ENCODE data around the gene AGAP1.

AGAP1 gene

GRCh38 chr2:235493775-235494715 lies at the start of gene AGAP1:
TSS of gene AGAP1 (plus strand) at chr2:235494043.
- DNase-seq: no peak

- DNase-seq: no peak
Measured at GRCh38 chr2:235444101-235444597, 49.7 kb upstream of the AGAP1 start.

GRCh38 chr2:235445116-235445515 lies 48.7 kb upstream of the AGAP1 start:
- DNase-seq: no peak

GRCh38 chr2:235446082-235446481 lies 47.8 kb upstream of the AGAP1 start:
- DNase-seq: no peak

GRCh38 chr2:235447210-235447609 lies 46.6 kb upstream of the AGAP1 start:
- DNase-seq: no peak

- DNase-seq: no peak
Measured at GRCh38 chr2:235449568-235449967, 44.3 kb upstream of the AGAP1 start.

- DNase-seq: no peak
Measured at GRCh38 chr2:235453605-235454151, 40.2 kb upstream of the AGAP1 start.

- no peak for DNase-seq
Measured at GRCh38 chr2:235458839-235459273, 35.0 kb upstream of the AGAP1 start.

GRCh38 chr2:235460548-235461047 lies 33.2 kb upstream of the AGAP1 start:
- DNase-seq: no peak

- DNase-seq: no peak
Measured at GRCh38 chr2:235461763-235462414, 32.0 kb upstream of the AGAP1 start.

- no peak for DNase-seq
Measured at GRCh38 chr2:235462415-235462790, 31.4 kb upstream of the AGAP1 start.

GRCh38 chr2:235463893-235464292 lies 29.9 kb upstream of the AGAP1 start:
- DNase-seq: no peak

GRCh38 chr2:235467588-235467987 lies 26.3 kb upstream of the AGAP1 start:
- DNase-seq: no peak

GRCh38 chr2:235468978-235469655 lies 24.7 kb upstream of the AGAP1 start:
- DNase-seq: no peak

- DNase-seq: no peak
Measured at GRCh38 chr2:235471186-235471747, 22.6 kb upstream of the AGAP1 start.

- DNase-seq: no peak
Measured at GRCh38 chr2:235472443-235472842, 21.4 kb upstream of the AGAP1 start.

GRCh38 chr2:235478609-235479008 lies 15.2 kb upstream of the AGAP1 start:
- no peak for DNase-seq

GRCh38 chr2:235479604-235480003 lies 14.2 kb upstream of the AGAP1 start:
- no peak for DNase-seq

- no peak for DNase-seq
Measured at GRCh38 chr2:235480614-235481013, 13.2 kb upstream of the AGAP1 start.

GRCh38 chr2:235483313-235483712 lies 10.5 kb upstream of the AGAP1 start:
- no peak for DNase-seq

GRCh38 chr2:235485362-235485761 lies 8.5 kb upstream of the AGAP1 start:
- DNase-seq: no peak

GRCh38 chr2:235486729-235487128 lies 7.1 kb upstream of the AGAP1 start:
- no peak for DNase-seq

- no peak for DNase-seq
Measured at GRCh38 chr2:235489897-235490296, 3.9 kb upstream of the AGAP1 start.
